ENCODE measurements around the gene FAM181A.

FAM181A gene

GRCh38 chr14:93960108-93960475, 32.9 kb downstream of the FAM181A start:
- peaks cover 2% of the 10 kb centered on the region for H3K36me3 Mint-ChIP-seq
- no peaks in the 10 kb centered on the region for H3K9me3 Mint-ChIP-seq
- H3K27ac Mint-ChIP-seq = peak overlapping the region; percentile 99
- peak overlapping the region; percentile 54 for H3K4me3 Mint-ChIP-seq
- H3K27me3 Mint-ChIP-seq = no peaks in the 10 kb centered on the region
- peaks cover 83% of the 10 kb centered on the region for H3K4me1 Mint-ChIP-seq

GRCh38 chr14:93960774-93961438, 33.8 kb downstream of the FAM181A start:
- no peaks in the 10 kb centered on the region for H3K9me3 Mint-ChIP-seq
- peaks cover 77% of the 10 kb centered on the region for H3K4me1 Mint-ChIP-seq
- no peak overlapping the region for H3K4me3 Mint-ChIP-seq
- H3K27ac Mint-ChIP-seq = peak overlapping the region; percentile 99
- H3K36me3 Mint-ChIP-seq = peaks cover 2% of the 10 kb centered on the region
- no peaks in the 10 kb centered on the region for H3K27me3 Mint-ChIP-seq

- Mint-ChIP-seq H3K4me1 (peaks cover 71% of the 10 kb centered on the region), H3K4me3 (no peak overlapping the region), H3K9me3 (no peaks in the 10 kb centered on the region), H3K27ac (peak overlapping the region; percentile 59), H3K36me3 (peaks cover 2% of the 10 kb centered on the region), H3K27me3 (no peaks in the 10 kb centered on the region)
Measured at GRCh38 chr14:93961620-93962019, 34.5 kb downstream of the FAM181A start.

GRCh38 chr14:93962701-93963601, 35.8 kb downstream of the FAM181A start:
- Mint-ChIP-seq H3K4me1 (peaks cover 59% of the 10 kb centered on the region), H3K27me3 (no peaks in the 10 kb centered on the region), H3K9me3 (no peaks in the 10 kb centered on the region), H3K36me3 (peaks cover 2% of the 10 kb centered on the region), H3K27ac (peak overlapping the region; percentile 88), H3K4me3 (no peak overlapping the region)

GRCh38 chr14:93963692-93964091, 36.5 kb downstream of the FAM181A start:
- Mint-ChIP-seq H3K4me1 (peaks cover 52% of the 10 kb centered on the region), H3K27me3 (no peaks in the 10 kb centered on the region), H3K4me3 (no peak overlapping the region), H3K36me3 (peaks cover 2% of the 10 kb centered on the region), H3K27ac (peak overlapping the region; percentile 88), H3K9me3 (no peaks in the 10 kb centered on the region)

GRCh38 chr14:93964281-93964680, 37.1 kb downstream of the FAM181A start:
- H3K9me3 Mint-ChIP-seq = no peaks in the 10 kb centered on the region
- no peak overlapping the region for H3K27ac Mint-ChIP-seq
- H3K27me3 Mint-ChIP-seq = no peaks in the 10 kb centered on the region
- no peak overlapping the region for H3K4me3 Mint-ChIP-seq
- H3K4me1 Mint-ChIP-seq = peaks cover 49% of the 10 kb centered on the region
- no peaks in the 10 kb centered on the region for H3K36me3 Mint-ChIP-seq

GRCh38 chr14:93964820-93965286, 37.7 kb downstream of the FAM181A start:
- Mint-ChIP-seq H3K27ac (peak overlapping the region; percentile 20), H3K4me3 (no peak overlapping the region), H3K36me3 (no peaks in the 10 kb centered on the region), H3K4me1 (peaks cover 43% of the 10 kb centered on the region), H3K27me3 (no peaks in the 10 kb centered on the region), H3K9me3 (no peaks in the 10 kb centered on the region)

- Mint-ChIP-seq H3K27ac (peak overlapping the region; percentile 20), H3K4me1 (peaks cover 40% of the 10 kb centered on the region), H3K27me3 (no peaks in the 10 kb centered on the region), H3K4me3 (no peak overlapping the region), H3K36me3 (no peaks in the 10 kb centered on the region), H3K9me3 (no peaks in the 10 kb centered on the region)
Measured at GRCh38 chr14:93965287-93965821, 38.2 kb downstream of the FAM181A start.

GRCh38 chr14:93965946-93966474, 38.9 kb downstream of the FAM181A start:
- H3K4me3 Mint-ChIP-seq = no peak overlapping the region
- H3K27me3 Mint-ChIP-seq = no peaks in the 10 kb centered on the region
- H3K36me3 Mint-ChIP-seq = no peaks in the 10 kb centered on the region
- H3K4me1 Mint-ChIP-seq = peaks cover 41% of the 10 kb centered on the region
- peak overlapping the region; percentile 10 for H3K27ac Mint-ChIP-seq
- no peaks in the 10 kb centered on the region for H3K9me3 Mint-ChIP-seq

GRCh38 chr14:93967637-93968250, 40.6 kb downstream of the FAM181A start:
- H3K27ac Mint-ChIP-seq = no peak overlapping the region
- H3K4me3 Mint-ChIP-seq = no peak overlapping the region
- H3K36me3 Mint-ChIP-seq = no peaks in the 10 kb centered on the region

GRCh38 chr14:93969082-93969828, 42.1 kb downstream of the FAM181A start:
- Mint-ChIP-seq H3K9me3 (no peaks in the 10 kb centered on the region), H3K4me3 (no peak overlapping the region), H3K27ac (peak overlapping the region; percentile 43), H3K4me1 (peaks cover 35% of the 10 kb centered on the region), H3K36me3 (no peaks in the 10 kb centered on the region), H3K27me3 (no peaks in the 10 kb centered on the region)

More at GRCh38 chr14:93967637-93968250, 40.6 kb downstream of the FAM181A start:
- Mint-ChIP-seq H3K9me3 (no peaks in the 10 kb centered on the region), H3K27me3 (no peaks in the 10 kb centered on the region), H3K4me1 (peaks cover 43% of the 10 kb centered on the region)

- peak overlapping the region; percentile 88 for H3K4me3 Mint-ChIP-seq
- H3K9me3 Mint-ChIP-seq = peaks cover under 1% of the 10 kb centered on the region
- no peaks in the 10 kb centered on the region for H3K36me3 Mint-ChIP-seq
- no peaks in the 10 kb centered on the region for H3K27me3 Mint-ChIP-seq
- H3K4me1 Mint-ChIP-seq = peaks cover 31% of the 10 kb centered on the region
- H3K27ac Mint-ChIP-seq = peak overlapping the region; percentile 94
Measured at GRCh38 chr14:93970585-93970964, 43.4 kb downstream of the FAM181A start.

GRCh38 chr14:93970965-93971634, 44.0 kb downstream of the FAM181A start:
- Mint-ChIP-seq H3K4me3 (peak overlapping the region; percentile 88), H3K9me3 (peaks cover 6% of the 10 kb centered on the region), H3K4me1 (peaks cover 36% of the 10 kb centered on the region), H3K36me3 (no peaks in the 10 kb centered on the region), H3K27me3 (no peaks in the 10 kb centered on the region), H3K27ac (peak overlapping the region; percentile 94)

- H3K4me1 Mint-ChIP-seq = peaks cover 41% of the 10 kb centered on the region
- no peaks in the 10 kb centered on the region for H3K27me3 Mint-ChIP-seq
- peak overlapping the region; percentile 88 for H3K4me3 Mint-ChIP-seq
- H3K27ac Mint-ChIP-seq = peak overlapping the region; percentile 94
- H3K9me3 Mint-ChIP-seq = peaks cover 6% of the 10 kb centered on the region
- H3K36me3 Mint-ChIP-seq = peaks cover 2% of the 10 kb centered on the region
Measured at GRCh38 chr14:93971635-93972027, 44.5 kb downstream of the FAM181A start.
